Stomach (tissue), 4 donors: ENCODE measurements around the gene VCL.

Experiments used
- CTCF ChIP-seq, 7 experiments: fragments of 450-650 bp in 4 of 7; fragments of 200-600 bp in 3 of 7; sonication (generic) in 3 of 7; IDR thresholded peaks; one replicate each; pipeline ENCODE4 v1.5.1; 2016 to 2019; ENCODE audit warnings: antibody characterized with exemption in 7 of 7, control low read depth in 2 of 7, mild to moderate bottlenecking in 1 of 7
- EP300 ChIP-seq: sonication (generic); formaldehyde crosslinking; IDR thresholded peaks from one replicate; pipeline ENCODE4 v1.6.1; 2017; ENCODE audit warnings: antibody characterized with exemption
- POLR2A ChIP-seq, 4 donors: fragments of 450-650 bp; IDR thresholded peaks; one replicate each; pipeline ENCODE4 v1.6.1; 2016; ENCODE audit warnings: antibody characterized with exemption in 4 of 4, control low read depth in 2 of 4, mild to moderate bottlenecking in 1 of 4, moderate library complexity in 1 of 4

GRCh38 chr10:73970845-73971244, 27.1 kb upstream of the VCL start:
- TF ChIP-seq CTCF (IDR thresholded peaks at IDR 0.05) (no peak), POLR2A (IDR thresholded peaks at IDR 0.05) (no peak), EP300 (no peak)
